ENCODE measurements around the gene PSMC1.

DNA sequence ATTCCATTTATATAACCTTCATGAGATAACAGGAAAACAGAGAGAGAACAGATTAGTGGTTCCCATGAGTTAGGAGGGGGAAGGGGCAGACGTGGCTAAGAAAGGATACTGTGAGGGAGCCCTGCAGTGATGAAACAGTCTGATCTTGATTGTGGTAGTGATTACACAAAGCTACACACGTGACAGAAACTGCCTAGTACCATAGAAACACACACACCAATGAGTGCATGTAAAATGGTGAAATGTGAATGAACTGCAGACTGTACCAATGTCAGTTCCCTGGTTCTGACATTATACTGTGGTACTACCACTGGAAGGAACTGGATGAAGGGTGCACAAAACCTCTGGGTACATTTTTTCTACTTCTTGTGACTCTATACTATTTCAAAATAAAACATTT is 38.5 kb downstream of the PSMC1 start:
- TF ChIP-seq EZH2 (IDR thresholded peaks at IDR 0.05; ENCODE audit: borderline replicate concordance, insufficient read depth, low read depth, low read length, poor library complexity, severe bottlenecking): no peak
- TF ChIP-seq, protein P1, sequence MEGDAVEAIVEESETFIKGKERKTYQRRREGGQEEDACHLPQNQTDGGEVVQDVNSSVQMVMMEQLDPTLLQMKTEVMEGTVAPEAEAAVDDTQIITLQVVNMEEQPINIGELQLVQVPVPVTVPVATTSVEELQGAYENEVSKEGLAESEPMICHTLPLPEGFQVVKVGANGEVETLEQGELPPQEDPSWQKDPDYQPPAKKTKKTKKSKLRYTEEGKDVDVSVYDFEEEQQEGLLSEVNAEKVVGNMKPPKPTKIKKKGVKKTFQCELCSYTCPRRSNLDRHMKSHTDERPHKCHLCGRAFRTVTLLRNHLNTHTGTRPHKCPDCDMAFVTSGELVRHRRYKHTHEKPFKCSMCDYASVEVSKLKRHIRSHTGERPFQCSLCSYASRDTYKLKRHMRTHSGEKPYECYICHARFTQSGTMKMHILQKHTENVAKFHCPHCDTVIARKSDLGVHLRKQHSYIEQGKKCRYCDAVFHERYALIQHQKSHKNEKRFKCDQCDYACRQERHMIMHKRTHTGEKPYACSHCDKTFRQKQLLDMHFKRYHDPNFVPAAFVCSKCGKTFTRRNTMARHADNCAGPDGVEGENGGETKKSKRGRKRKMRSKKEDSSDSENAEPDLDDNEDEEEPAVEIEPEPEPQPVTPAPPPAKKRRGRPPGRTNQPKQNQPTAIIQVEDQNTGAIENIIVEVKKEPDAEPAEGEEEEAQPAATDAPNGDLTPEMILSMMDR (IDR thresholded peaks at IDR 0.05): no peak
